Fibroblast of lung (primary cell): ENCODE data around the gene CNPPD1. TPM values are rescaled to one million over a fixed set of nuclear protein-coding genes. Genes with fewer than 3 reads are reported as not detected.

ENCODE experiments used
- DNase-seq, 2 donors: peaks; one replicate each; pipeline versions ENCODE4 v3.0.0 to v3.0.0-alpha.2; 2010; ENCODE audit warnings: low read depth in 2 of 2
- H2AFZ ChIP-seq: 2 replicates; pipeline ENCODE4 v1.5.1; 2012; ENCODE audit warnings: low read length, control low read depth, inconsistent platforms
- H3K27ac ChIP-seq: 2 replicates; pipeline ENCODE4 v1.5.1; 2011; ENCODE audit warnings: low read length, control low read depth; ENCODE audit not compliant: insufficient read depth
- H3K27me3 ChIP-seq: 2 replicates; pipeline ENCODE4 v1.5.1; 2011; ENCODE audit warnings: mild to moderate bottlenecking, low read length; ENCODE audit not compliant: control insufficient read depth, insufficient read depth
- H3K36me3 ChIP-seq: 2 replicates; pipeline ENCODE4 v1.5.1; 2011; ENCODE audit warnings: low read length; ENCODE audit not compliant: control insufficient read depth, insufficient read depth
- H3K4me1 ChIP-seq: 2 replicates; pipeline ENCODE4 v1.5.1; 2011; ENCODE audit warnings: low read length; ENCODE audit not compliant: control insufficient read depth, insufficient read depth; ENCODE audit errors: extremely low read depth
- H3K4me2 ChIP-seq: 2 replicates; pipeline ENCODE4 v1.5.1; 2011; ENCODE audit warnings: low read length, control low read depth; ENCODE audit not compliant: insufficient read depth; ENCODE audit errors: extremely low read depth
- H3K4me3 ChIP-seq, 4 experiments: fragments of 200-600 bp in 1 of 4; sonication (generic) in 1 of 4; replicated peaks in 1 of 4; 2 replicates each; pipeline ENCODE4 v1.5.1; 2011 to 2016; ENCODE audit warnings: low read length in 4 of 4, low read depth in 3 of 4, mild to moderate bottlenecking in 3 of 4, control low read depth in 2 of 4, inconsistent platforms in 1 of 4, mixed read lengths in 1 of 4; ENCODE audit not compliant: insufficient read depth in 1 of 4; ENCODE audit errors: control extremely low read depth in 1 of 4
- H3K79me2 ChIP-seq: 2 replicates; pipeline ENCODE4 v1.5.1; 2012; ENCODE audit warnings: mild to moderate bottlenecking, low read length, inconsistent platforms; ENCODE audit not compliant: control insufficient read depth, insufficient read depth
- H3K9ac ChIP-seq: 2 replicates; pipeline ENCODE4 v1.5.1; 2011; ENCODE audit warnings: mild to moderate bottlenecking, low read length, control low read depth; ENCODE audit not compliant: insufficient read depth
- H3K9me3 ChIP-seq: 2 replicates; pipeline ENCODE4 v1.5.1; 2012; ENCODE audit warnings: low read depth, low read length; ENCODE audit not compliant: control insufficient read depth, insufficient read depth
- H4K20me1 ChIP-seq: 2 replicates; pipeline ENCODE4 v1.5.1; 2011; ENCODE audit warnings: low read length; ENCODE audit not compliant: control insufficient read depth, insufficient read depth; ENCODE audit errors: extremely low read depth
- CTCF ChIP-seq, 2 donors: IDR thresholded peaks in 1 of 2; conservative IDR thresholded peaks in 1 of 2; 1 replicate in 1 of 2; 2 replicates in 1 of 2; pipeline ENCODE4 v1.5.1; 2011 to 2012; ENCODE audit warnings: low read length in 2 of 2, control low read depth in 1 of 2, inconsistent platforms in 1 of 2, low read depth in 1 of 2, mild to moderate bottlenecking in 1 of 2
- EZH2 ChIP-seq: IDR thresholded peaks from 2 replicates; pipeline ENCODE4 v1.5.1; 2012; ENCODE audit warnings: low read length, control low read depth, mild to moderate bottlenecking; ENCODE audit errors: missing control alignments
- polyA minus RNA-seq: library from RNA; depleted of rRNA, polyadenylated mRNA; stranded (reverse); fragments of >200 nt; gene quantifications from 2 replicates; pipeline ENCODE4 v1.2.3, GENCODE V29; 2011; ENCODE audit warnings: low replicate concordance
- polyA plus RNA-seq, 2 donors: library from polyadenylated mRNA; depleted of rRNA in 1 of 2; stranded (reverse) in 1 of 2; unstranded in 1 of 2; fragments of >200 nt; gene quantifications; 2 replicates each; pipeline ENCODE4 v1.2.1, GENCODE V29; 2011 to 2012; ENCODE audit warnings: missing spikeins in 1 of 2
- total RNA-seq: library from RNA; depleted of rRNA; stranded (reverse); fragments of >200 nt; gene quantifications from 2 replicates; pipeline ENCODE4 v1.2.1, GENCODE V29; 2014

The CNPPD1 gene
- total RNA-seq (22.6 and 33.5 TPM in 2 replicates), polyA plus RNA-seq (42.2 and 49.4 TPM in 2 replicates), polyA minus RNA-seq (22.7 and 36.5 TPM in 2 replicates)
- 40.9 and 51.1 TPM in 2 replicates for polyA plus RNA-seq (2012)

GRCh38 chr2:219176818-219177551, at the start of gene CNPPD1:
Gene CNPPD1, minus strand, starts transcription at chr2:219176925. Its CDS starts 97 bp downstream, at chr2:219176828.
- H2AFZ ChIP-seq: peak within 1 kb of the TSS; percentile 91
- H3K4me3 ChIP-seq: peak within 1 kb of the TSS; percentile 70 to 93 (median 80)
- TF ChIP-seq EZH2 (no peak), CTCF (conservative IDR thresholded peaks at IDR 0.05 in 1 of 2, IDR thresholded peaks at IDR 0.05 in 1 of 2; ENCODE audit: low read depth in 1 of 2, low read length in 2 of 2) (no peak)
- peak; percentile 75 to 76 for DNase-seq
- H3K79me2 ChIP-seq: peaks cover 23% of the 10 kb centered on the region
- H3K27ac ChIP-seq: peak within 1 kb of the TSS; percentile 98
- no peaks in the 10 kb centered on the region for H4K20me1 ChIP-seq
- peak within 1 kb of the TSS; percentile 91 for H3K9ac ChIP-seq
- peaks cover 9% of the 10 kb centered on the region for H3K4me1 ChIP-seq
- H3K9me3 ChIP-seq: no peaks in the 10 kb centered on the region
- H3K27me3 ChIP-seq: no peaks in the 10 kb centered on the region
- H3K4me2 ChIP-seq: peak within 1 kb of the TSS; percentile 98
- peaks cover 17% of the 10 kb centered on the region for H3K36me3 ChIP-seq

- Histone ChIP-seq H3K4me3 (no peak overlapping the region), H3K27me3 (no peaks in the 10 kb centered on the region), H2AFZ (no peak overlapping the region), H4K20me1 (no peaks in the 10 kb centered on the region), H3K36me3 (peaks cover 17% of the 10 kb centered on the region), H3K27ac (no peak overlapping the region), H3K4me1 (peaks cover under 1% of the 10 kb centered on the region), H3K79me2 (peaks cover 15% of the 10 kb centered on the region), H3K4me2 (no peak overlapping the region), H3K9me3 (no peaks in the 10 kb centered on the region), H3K9ac (no peak overlapping the region)
- TF ChIP-seq EZH2: no peak
- no peak for TF ChIP-seq CTCF (conservative IDR thresholded peaks at IDR 0.05 in 1 of 2, IDR thresholded peaks at IDR 0.05 in 1 of 2; ENCODE audit: low read depth in 1 of 2, low read length in 2 of 2)
- no peak for DNase-seq
These were observed 48.6 kb upstream of the CNPPD1 start for GRCh38 chr2:219225350-219225749.

DNA sequence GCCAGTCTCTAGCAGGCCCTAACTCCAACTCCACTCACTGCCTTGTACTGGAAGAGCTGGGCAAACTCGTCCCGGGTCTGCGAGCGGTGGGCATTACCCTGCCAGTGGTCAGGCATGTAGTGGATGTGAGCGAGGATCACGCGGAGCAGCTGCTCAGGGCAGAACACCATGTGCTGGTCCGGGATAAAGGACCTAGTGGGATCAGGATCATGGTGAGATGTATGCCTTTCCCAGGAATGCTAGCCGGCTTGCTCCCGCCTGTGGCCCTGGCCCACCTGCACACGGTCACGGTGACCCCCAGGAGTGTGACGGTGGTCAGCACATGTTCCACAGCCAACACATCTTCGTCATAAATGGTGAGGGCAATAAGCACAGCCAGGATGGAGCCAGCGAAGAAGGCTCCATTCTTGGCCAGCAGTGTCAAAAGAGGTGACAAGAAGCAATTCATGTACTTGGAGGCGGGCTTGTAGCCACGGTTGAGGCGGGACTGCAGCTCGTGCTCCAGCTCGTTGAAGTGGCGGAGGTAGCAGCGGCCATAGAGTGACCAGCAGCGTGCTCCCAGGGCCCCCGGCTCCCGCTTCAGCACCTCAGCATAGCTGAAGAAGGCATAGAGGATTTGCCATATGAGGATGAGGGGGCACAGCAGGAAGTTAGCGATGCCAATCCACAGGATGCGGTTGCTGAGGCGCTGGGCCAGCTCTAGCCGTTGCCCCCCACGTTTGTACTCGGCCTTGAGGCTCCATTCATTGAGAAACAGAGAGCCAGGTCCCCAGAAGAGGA, 47.3 kb upstream of the CNPPD1 start:
- no peak overlapping the region for H3K4me2 ChIP-seq
- H3K79me2 ChIP-seq: peaks cover 14% of the 10 kb centered on the region
- no peak for TF ChIP-seq CTCF (conservative IDR thresholded peaks at IDR 0.05 in 1 of 2, IDR thresholded peaks at IDR 0.05 in 1 of 2; ENCODE audit: low read depth in 1 of 2, low read length in 2 of 2)
- TF ChIP-seq EZH2: no peak
- H3K4me1 ChIP-seq: peaks cover 4% of the 10 kb centered on the region
- no peaks in the 10 kb centered on the region for H4K20me1 ChIP-seq
- H3K36me3 ChIP-seq: peaks cover 24% of the 10 kb centered on the region
- H3K27ac ChIP-seq: no peak overlapping the region
- H3K9me3 ChIP-seq: no peaks in the 10 kb centered on the region
- no peak for DNase-seq
- H3K9ac ChIP-seq: no peak overlapping the region
- H2AFZ ChIP-seq: no peak overlapping the region
- no peak overlapping the region for H3K4me3 ChIP-seq
- no peaks in the 10 kb centered on the region for H3K27me3 ChIP-seq
